Uterus (tissue), 4 donors: ENCODE data around the gene PGAP2. TPM values are rescaled to one million over a fixed set of nuclear protein-coding genes. Genes with fewer than 3 reads are reported as not detected.
"Not testable (repeated sequence)": the region's sequence is repeated elsewhere in the genome, so short reads cannot be mapped to it uniquely, and the experiment has no call there.

Source experiments
- DNase-seq, 2 donors: peaks; one replicate each; pipeline ENCODE4 v3.0.0-alpha.2; 2019 to 2020
- H3K27ac ChIP-seq, 2 donors: fragments of 200-600 bp; sonication (generic); 1 replicate in 1 of 2; 2 replicates in 1 of 2; pipeline ENCODE4 v1.5.1; 2016 to 2018
- H3K27me3 ChIP-seq, 2 donors: fragments of 200-600 bp; sonication (generic); one replicate each; pipeline ENCODE4 v1.5.1; 2018 to 2019; ENCODE audit warnings: control low read depth in 1 of 2
- H3K36me3 ChIP-seq, 2 donors: fragments of 200-600 bp; sonication (generic); one replicate each; pipeline ENCODE4 v1.5.1; 2019; ENCODE audit warnings: control low read depth in 1 of 2
- H3K4me1 ChIP-seq, 2 donors: fragments of 200-600 bp; sonication (generic); one replicate each; pipeline ENCODE4 v1.5.1; 2018 to 2019; ENCODE audit warnings: control low read depth in 1 of 2
- H3K4me3 ChIP-seq, 2 donors: fragments of 200-600 bp; sonication (generic); 1 replicate in 1 of 2; 2 replicates in 1 of 2; pipeline ENCODE4 v1.5.1; 2018 to 2019; ENCODE audit warnings: mild to moderate bottlenecking in 1 of 2
- H3K9me3 ChIP-seq, 2 donors: fragments of 200-600 bp; sonication (generic); one replicate each; pipeline ENCODE4 v1.5.1; 2019; ENCODE audit warnings: control low read depth in 1 of 2
- CTCF ChIP-seq, 4 experiments: fragments of 200-600 bp in 2 of 4; fragments of 450-650 bp in 2 of 4; sonication (generic) in 2 of 4; IDR thresholded peaks; one replicate each; pipeline ENCODE4 v1.5.1; 2016 to 2019; ENCODE audit warnings: antibody characterized with exemption in 4 of 4, mild to moderate bottlenecking in 2 of 4, moderate library complexity in 1 of 4
- POLR2A ChIP-seq, 2 donors: fragments of 450-650 bp; IDR thresholded peaks; one replicate each; pipeline ENCODE4 v1.6.1; 2016; ENCODE audit warnings: antibody characterized with exemption in 2 of 2, mild to moderate bottlenecking in 1 of 2, moderate library complexity in 1 of 2
- intact Hi-C: fragments of 100-400 bp; cut with DNase I; formaldehyde crosslinking; loops from one replicate; pipeline ENCODE4 v1.15.1; 2023; ENCODE audit warnings: low total_unique reads
- total RNA-seq, 4 donors: library from RNA; depleted of rRNA in 3 of 4; stranded (reverse); fragments of >200 nt in 3 of 4; gene quantifications; one replicate each; pipeline versions ENCODE4 v1.1.0 to v1.2.4, GENCODE V29; 2014 to 2023
- donor health status: DM: yes; HTN: yes; CAD: no.

The PGAP2 gene
- total RNA-seq, 4 donors from 2014 or later: 12.2 to 16.5 (median 13.8) TPM; not detected in 1

- H3K27ac ChIP-seq: no peak overlapping the region
- TF ChIP-seq POLR2A (IDR thresholded peaks at IDR 0.05) (no peak), CTCF (IDR thresholded peaks at IDR 0.05) (no peak)
- peaks cover 0 to 6% of the 10 kb centered on the region in 2 donors for H3K4me1 ChIP-seq
- no peak for DNase-seq
- intact Hi-C loops: no loop called here
- H3K9me3 ChIP-seq: no peaks in the 10 kb centered on the region
- H3K27me3 ChIP-seq: no peaks in the 10 kb centered on the region
- H3K36me3 ChIP-seq: no peaks in the 10 kb centered on the region
- no peak overlapping the region for H3K4me3 ChIP-seq
Measured at GRCh38 chr11:3809624-3809928, 1.2 kb downstream of the PGAP2 start.

- TF ChIP-seq POLR2A (IDR thresholded peaks at IDR 0.05): no peak
- TF ChIP-seq CTCF (IDR thresholded peaks at IDR 0.05): no peak
- H3K27ac ChIP-seq: no peak overlapping the region
- DNase-seq: no peak
- no peaks in the 10 kb centered on the region for H3K36me3 ChIP-seq
- H3K4me1 ChIP-seq: peaks cover 0 to 6% of the 10 kb centered on the region in 2 donors
- intact Hi-C loops: no loop called here
- H3K9me3 ChIP-seq: no peaks in the 10 kb centered on the region
- H3K4me3 ChIP-seq: no peak overlapping the region
- no peaks in the 10 kb centered on the region for H3K27me3 ChIP-seq
Measured at GRCh38 chr11:3810446-3810845, 2.1 kb downstream of the PGAP2 start.

- no peaks in the 10 kb centered on the region for H3K9me3 ChIP-seq
- no peak overlapping the region for H3K27ac ChIP-seq
- H3K4me1 ChIP-seq: peaks cover 0 to 6% of the 10 kb centered on the region in 2 donors
- DNase-seq: no peak
- no peaks in the 10 kb centered on the region for H3K36me3 ChIP-seq
- intact Hi-C loops: no loop called here
- no peak for TF ChIP-seq POLR2A (IDR thresholded peaks at IDR 0.05)
- TF ChIP-seq CTCF (IDR thresholded peaks at IDR 0.05): no peak
- no peak overlapping the region for H3K4me3 ChIP-seq
- no peaks in the 10 kb centered on the region for H3K27me3 ChIP-seq
Measured at GRCh38 chr11:3810951-3811350, 2.6 kb downstream of the PGAP2 start.

- H3K27ac ChIP-seq, H3K9me3 ChIP-seq, H3K27me3 ChIP-seq, H3K4me3 ChIP-seq, intact Hi-C loops, DNase-seq, H3K4me1 ChIP-seq, H3K36me3 ChIP-seq: not testable (repeated sequence)
Measured at GRCh38 chr11:3814832-3815231, 6.5 kb downstream of the PGAP2 start.

GRCh38 chr11:3815845-3816244 lies 7.5 kb downstream of the PGAP2 start:
- H3K27ac ChIP-seq: no peak overlapping the region
- TF ChIP-seq CTCF (IDR thresholded peaks at IDR 0.05): no peak
- TF ChIP-seq POLR2A (IDR thresholded peaks at IDR 0.05): no peak

GRCh38 chr11:3816673-3817072 lies 8.3 kb downstream of the PGAP2 start:
- no peak overlapping the region for H3K27ac ChIP-seq
- no peak for DNase-seq
- intact Hi-C loops: no loop called here
- H3K4me1 ChIP-seq: no peaks in the 10 kb centered on the region
- no peaks in the 10 kb centered on the region for H3K9me3 ChIP-seq
- no peaks in the 10 kb centered on the region for H3K27me3 ChIP-seq
- TF ChIP-seq POLR2A (IDR thresholded peaks at IDR 0.05) (no peak), CTCF (IDR thresholded peaks at IDR 0.05) (no peak)
- H3K4me3 ChIP-seq: no peak overlapping the region
- no peaks in the 10 kb centered on the region for H3K36me3 ChIP-seq

More at GRCh38 chr11:3815845-3816244, 7.5 kb downstream of the PGAP2 start:
- H3K27me3 ChIP-seq: no peaks in the 10 kb centered on the region
- DNase-seq: no peak
- H3K4me1 ChIP-seq: no peaks in the 10 kb centered on the region
- intact Hi-C loops: no loop called here
- no peaks in the 10 kb centered on the region for H3K9me3 ChIP-seq
- no peak overlapping the region for H3K4me3 ChIP-seq
- H3K36me3 ChIP-seq: no peaks in the 10 kb centered on the region
